Suppressor macrophage (primary cell): ENCODE results near the gene PSMB3.
"Not testable (repeated sequence)": the region's sequence is repeated elsewhere in the genome, so short reads cannot be mapped to it uniquely, and the experiment has no call there.

Experiments
- DNase-seq, 4 experiments: peaks; one replicate each; pipeline ENCODE4 v3.0.0-alpha.2; 2020 to 2022

PSMB3 gene

GRCh38 chr17:38749223-38750043 is 3.1 kb upstream of the PSMB3 start:
- peak; percentile 53 to 83 (median 74) for DNase-seq

GRCh38 chr17:38750044-38750311 is 2.6 kb upstream of the PSMB3 start:
- no peak for DNase-seq

- DNase-seq, result peak in 3 of 4 experiments; percentile 26 to 28 (median 27)
Observed at GRCh38 chr17:38750312-38751121, 2.0 kb upstream of the PSMB3 start.

GRCh38 chr17:38751144-38751807 is 1.3 kb upstream of the PSMB3 start:
- peak in 1 of 4 experiments; percentile 23 for DNase-seq

- peak; percentile 87 to 95 (median 92) for DNase-seq
Observed at GRCh38 chr17:38751808-38752307, 683 bp upstream of the PSMB3 start.

GRCh38 chr17:38753071-38753506 is 548 bp downstream of the PSMB3 start:
- DNase-seq, result peak in 1 of 4 experiments; percentile 5

- peak in 2 of 4 experiments; percentile 14 to 35 for DNase-seq
Observed at GRCh38 chr17:38761612-38762011, 9.1 kb downstream of the PSMB3 start.

GRCh38 chr17:38762231-38762630 is 9.7 kb downstream of the PSMB3 start:
- no peak for DNase-seq

GRCh38 chr17:38766341-38766740 is 13.8 kb downstream of the PSMB3 start:
- DNase-seq, result no peak

GRCh38 chr17:38768417-38768816 is 15.9 kb downstream of the PSMB3 start:
- DNase-seq, result no peak

- DNase-seq, result no peak
Observed at GRCh38 chr17:38773258-38773657, 20.7 kb downstream of the PSMB3 start.

- DNase-seq, result no peak
Observed at GRCh38 chr17:38777641-38778250, 25.2 kb downstream of the PSMB3 start.

GRCh38 chr17:38779965-38780752 is 27.6 kb downstream of the PSMB3 start:
- no peak for DNase-seq

- DNase-seq, result no peak
Observed at GRCh38 chr17:38783227-38783626, 30.7 kb downstream of the PSMB3 start.

GRCh38 chr17:38786372-38786771 is 33.8 kb downstream of the PSMB3 start:
- DNase-seq, result no peak

- not testable (repeated sequence) for DNase-seq
Observed at GRCh38 chr17:38787999-38788398, 35.5 kb downstream of the PSMB3 start.

GRCh38 chr17:38789185-38789584 is 36.6 kb downstream of the PSMB3 start:
- DNase-seq, result no peak

- not testable (repeated sequence) for DNase-seq
Observed at GRCh38 chr17:38790148-38790707, 37.7 kb downstream of the PSMB3 start.

GRCh38 chr17:38791162-38791561 is 38.6 kb downstream of the PSMB3 start:
- no peak for DNase-seq

GRCh38 chr17:38794221-38794620 is 41.7 kb downstream of the PSMB3 start:
- DNase-seq, result no peak

GRCh38 chr17:38796451-38797157 is 44.1 kb downstream of the PSMB3 start:
- peak in 3 of 4 experiments; percentile 37 to 45 (median 39) for DNase-seq
